Heart left ventricle (tissue), 13 donors: ENCODE results near the gene AUH.

Experiments used
- CTCF ChIP-seq, 12 donors: fragments of 200-600 bp; sonication (generic) in 4 of 12; IDR thresholded peaks; one replicate each; pipeline versions ENCODE4 v1.5.0 to v1.8.0; 2018 to 2022; ENCODE audit warnings: antibody characterized with exemption in 12 of 12, mild to moderate bottlenecking in 5 of 12
- POLR2A ChIP-seq, 2 donors: fragments of 450-650 bp; IDR thresholded peaks; one replicate each; pipeline ENCODE4 v1.6.1; 2017; ENCODE audit warnings: antibody characterized with exemption in 2 of 2, mild to moderate bottlenecking in 2 of 2, moderate library complexity in 2 of 2
- donor health status: ischemic (EF 13 %, LVEDD 7.1; RV severe dilation, severe dysfunction).
- donor health status: DM: no; HTN: yes; CAD: no.
- donor health status: DM: no; HTN: no; CAD: no.
- donor health status: ischemic (EF 25% LVEDD 6.9; RV normal size, moderate dysfunction).
- donor health status: ischemic (EF 25% LVEDD 5.7; RV mildly dilated, moderate dysfunction).
- donor health status: ischemic (EF 35%, LVEDD 5.7; RV mildly dilated, moderate dysfunction).
- donor health status: nonischemic (EF 11% LVEDD 7.7; RV severe dilation, severe dysfunction).
- donor health status: DM: yes; HTN: yes; CAD: no.
- donor health status: PGD.
- donor health status: ischemic (EF 29% LVEDD 5.4; RV normal size, mild dysfunction).
- donor health status: nonischemic (EF 23%, LVEDD 6.1; RV moderate dilation, normal function).

DNA sequence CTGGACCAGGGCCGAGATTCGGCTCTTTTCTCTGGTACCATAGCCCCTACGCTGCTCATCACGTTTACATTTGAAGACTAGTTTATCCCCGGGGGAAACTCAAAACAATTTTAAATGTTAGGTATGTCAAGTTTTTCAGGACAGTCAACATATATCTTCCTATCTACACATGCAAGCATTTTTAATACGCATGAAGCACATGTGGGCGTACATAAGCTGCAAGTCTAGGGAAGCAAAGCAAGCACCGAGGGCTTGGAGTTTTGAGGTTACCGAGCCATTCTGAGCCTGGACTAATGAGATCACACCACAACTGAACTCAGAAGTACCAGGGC, 154.4 kb downstream of the AUH start:
- TF ChIP-seq CTCF (IDR thresholded peaks at IDR 0.05) (no peak), POLR2A (IDR thresholded peaks at IDR 0.05) (no peak)
